B cell (primary cell): ENCODE results near the gene TMEM134. TPM values are rescaled to one million over a fixed set of nuclear protein-coding genes. Genes with fewer than 3 reads are reported as not detected.

ENCODE experiments used
- ATAC-seq: fragments of 200-7000 bp; cut with Tn5 transposase; one replicate; pipeline ENCODE4 v1.10.0; 2021; ENCODE audit warnings: low read depth, mild to moderate bottlenecking, moderate number of reproducible peaks, moderate library complexity
- CTCF ChIA-PET: fragments of 350-600 bp; sonication (Branson Sonifier 250); formaldehyde crosslinking; loops from one replicate; lab custom pipeline; 2021; ENCODE audit warnings: antibody characterized with exemption, inconsistent platforms; lab: Charles Lee
- POLR2A ChIA-PET: fragments of 350-600 bp; sonication (Branson Sonifier 250); formaldehyde crosslinking; loops from one replicate; lab custom pipeline; 2021; ENCODE audit warnings: antibody characterized with exemption; lab: Charles Lee
- DNase-seq: peaks from one replicate; pipeline ENCODE4 v3.0.0; 2013
- H2AFZ ChIP-seq: 2 replicates; pipeline ENCODE4 v1.6.1; 2012; ENCODE audit warnings: mild to moderate bottlenecking, low read depth, low read length; ENCODE audit not compliant: insufficient read depth, poor library complexity, severe bottlenecking
- H3K27ac ChIP-seq, 2 donors: 1 replicate in 1 of 2; 2 replicates in 1 of 2; pipeline ENCODE4 v1.5.1; 2012 to 2013; ENCODE audit warnings: low read length in 2 of 2, mild to moderate bottlenecking in 2 of 2, moderate library complexity in 1 of 2
- H3K27me3 ChIP-seq, 4 experiments: fragments of 200-600 bp in 1 of 4; sonication (generic) in 1 of 4; replicated peaks in 1 of 4; 1 replicate in 2 of 4; 2 replicates in 2 of 4; pipeline versions ENCODE4 v1.6.1 to v1.7.0; 2013 to 2016; ENCODE audit warnings: low read length in 3 of 4, mild to moderate bottlenecking in 2 of 4, mixed read lengths in 1 of 4, moderate library complexity in 1 of 4; ENCODE audit not compliant: insufficient read depth in 4 of 4, control insufficient read depth in 3 of 4; ENCODE audit errors: control extremely low read depth in 1 of 4
- H3K36me3 ChIP-seq, 2 experiments: replicated peaks in 1 of 2; 1 replicate in 1 of 2; 2 replicates in 1 of 2; pipeline versions ENCODE4 v1.6.1 to v1.7.1; 2013; ENCODE audit warnings: low read length in 1 of 2; ENCODE audit not compliant: insufficient read depth in 2 of 2, control insufficient read depth in 1 of 2; ENCODE audit errors: control extremely low read depth in 1 of 2, extremely low read depth in 1 of 2
- H3K4me1 ChIP-seq, 2 donors: fragments of 200-600 bp in 1 of 2; sonication (generic) in 1 of 2; 1 replicate in 1 of 2; 2 replicates in 1 of 2; pipeline versions ENCODE4 v1.5.1 to v1.6.1; 2013 to 2017; ENCODE audit warnings: low read length in 2 of 2; ENCODE audit not compliant: control insufficient read depth in 2 of 2, insufficient read depth in 2 of 2
- H3K4me2 ChIP-seq: replicated peaks from 2 replicates; pipeline ENCODE3; 2012; ENCODE audit warnings: mild to moderate bottlenecking, low read depth, low read length; ENCODE audit not compliant: poor library complexity, severe bottlenecking
- H3K4me3 ChIP-seq, 5 experiments: fragments of 200-600 bp in 1 of 5; sonication (generic) in 1 of 5; 1 replicate in 3 of 5; 2 replicates in 2 of 5; pipeline versions ENCODE4 v1.5.1 to v1.7.0; 2011 to 2016; ENCODE audit warnings: low read length in 4 of 5, mild to moderate bottlenecking in 4 of 5, low read depth in 2 of 5, control low read depth in 1 of 5, moderate library complexity in 1 of 5; ENCODE audit not compliant: insufficient read depth in 1 of 5; ENCODE audit errors: control extremely low read depth in 1 of 5, extremely low read depth in 1 of 5
- H3K79me2 ChIP-seq: fragments of 200-600 bp; sonication (generic); one replicate; pipeline ENCODE4 v1.6.0; 2016; ENCODE audit warnings: low read length; ENCODE audit not compliant: control insufficient read depth, insufficient read depth
- H3K9ac ChIP-seq: fragments of 200-600 bp; sonication (generic); 2 replicates; pipeline ENCODE4 v1.6.1; 2017; ENCODE audit warnings: mild to moderate bottlenecking, low read length, moderate library complexity
- H3K9me3 ChIP-seq, 3 donors: one replicate each; pipeline versions ENCODE4 v1.6.1 to v1.7.1; 2013; ENCODE audit warnings: low read length in 2 of 3; ENCODE audit not compliant: control insufficient read depth in 2 of 3, insufficient read depth in 1 of 3; ENCODE audit errors: control extremely low read depth in 1 of 3
- H4K20me1 ChIP-seq: 2 replicates; pipeline ENCODE4 v1.6.0; 2012; ENCODE audit warnings: mild to moderate bottlenecking, low read length; ENCODE audit not compliant: insufficient read depth, control insufficient read depth, poor library complexity, severe bottlenecking
- H3K27ac Mint-ChIP-seq: one replicate; pipeline ENCODE4 v1.8.0; 2021; ENCODE audit warnings: mixed read lengths
- H3K27me3 Mint-ChIP-seq: one replicate; pipeline ENCODE4 v1.8.0; 2021; ENCODE audit warnings: mixed read lengths
- H3K4me1 Mint-ChIP-seq: one replicate; pipeline ENCODE4 v1.8.0; 2021; ENCODE audit warnings: mixed read lengths
- H3K4me3 Mint-ChIP-seq: one replicate; pipeline ENCODE4 v1.8.0; 2021; ENCODE audit warnings: mixed read lengths
- H3K9me3 Mint-ChIP-seq: one replicate; pipeline ENCODE4 v1.8.0; 2022; ENCODE audit warnings: mixed read lengths; ENCODE audit not compliant: insufficient read depth
- EZH2 ChIP-seq: IDR thresholded peaks from 2 replicates; pipeline ENCODE4 v1.6.1; 2012; ENCODE audit warnings: borderline replicate concordance, low read depth, mild to moderate bottlenecking, moderate library complexity, low read length; ENCODE audit not compliant: insufficient read depth, poor library complexity, severe bottlenecking
- WGBS: methylation state at CpG from one replicate; pipeline ENCODE4 v1.1.5; 2013; ENCODE audit warnings: missing lambda C conversion rate; ENCODE audit not compliant: insufficient coverage; 5-methylcytosine and 5-hydroxymethylcytosine counted together
- intact Hi-C: fragments of 100-400 bp; cut with micrococcal nuclease; formaldehyde crosslinking; loops from one replicate; pipeline ENCODE4 v1.10.0; 2022
- polyA plus RNA-seq: library from polyadenylated mRNA; depleted of rRNA; stranded (reverse); fragments of >200 nt; gene quantifications from 2 replicates; pipeline ENCODE4 v1.2.3, GENCODE V29; 2012
- total RNA-seq, 2 donors: library from RNA; stranded (reverse); fragments of 120-200 nt in 1 of 2; gene quantifications; 1 replicate in 1 of 2; 2 replicates in 1 of 2; pipeline versions ENCODE4 v1.2.3 to v1.2.4, GENCODE V29; 2013 to 2022
- TF ChIP-seq, protein P1 (sequence below): fragments of 200-600 bp; IDR thresholded peaks from one replicate; pipeline ENCODE4 v1.8.0; 2022; ENCODE audit warnings: antibody characterized with exemption, mild to moderate bottlenecking

The TMEM134 gene
- total and polyA plus RNA-seq, 2 donors (not counting 1 experiment from before 2014, with no cell fraction given), result 167 to 197 TPM

- Mint-ChIP-seq H3K4me3 (no peak overlapping the region), H3K27me3 (no peaks in the 10 kb centered on the region), H3K9me3 (no peaks in the 10 kb centered on the region), H3K27ac (no peak overlapping the region), H3K4me1 (peaks cover 4% of the 10 kb centered on the region)
- no peak overlapping the region for H2AFZ ChIP-seq
- H3K27ac ChIP-seq, result no peak overlapping the region
- peaks cover 0 to 1% of the 10 kb centered on the region in 2 donors for H3K4me1 ChIP-seq
- WGBS, result 96% methylated on average over 19 of the region's 21 CpGs
- H3K27me3 ChIP-seq, result no peaks in the 10 kb centered on the region
- POLR2A ChIA-PET, result no interaction called here
- H4K20me1 ChIP-seq, result peaks cover 45% of the 10 kb centered on the region
- H3K9me3 ChIP-seq, result no peaks in the 10 kb centered on the region
- H3K79me2 ChIP-seq, result peaks cover 19% of the 10 kb centered on the region
- H3K4me3 ChIP-seq, result no peak overlapping the region
- intact Hi-C loops, result no loop called here
- no peak overlapping the region for H3K4me2 ChIP-seq
- peaks cover 0 to 83% of the 10 kb centered on the region in 2 experiments for H3K36me3 ChIP-seq
- ATAC-seq, result no peak
- DNase-seq, result no peak
- TF ChIP-seq, protein P1, sequence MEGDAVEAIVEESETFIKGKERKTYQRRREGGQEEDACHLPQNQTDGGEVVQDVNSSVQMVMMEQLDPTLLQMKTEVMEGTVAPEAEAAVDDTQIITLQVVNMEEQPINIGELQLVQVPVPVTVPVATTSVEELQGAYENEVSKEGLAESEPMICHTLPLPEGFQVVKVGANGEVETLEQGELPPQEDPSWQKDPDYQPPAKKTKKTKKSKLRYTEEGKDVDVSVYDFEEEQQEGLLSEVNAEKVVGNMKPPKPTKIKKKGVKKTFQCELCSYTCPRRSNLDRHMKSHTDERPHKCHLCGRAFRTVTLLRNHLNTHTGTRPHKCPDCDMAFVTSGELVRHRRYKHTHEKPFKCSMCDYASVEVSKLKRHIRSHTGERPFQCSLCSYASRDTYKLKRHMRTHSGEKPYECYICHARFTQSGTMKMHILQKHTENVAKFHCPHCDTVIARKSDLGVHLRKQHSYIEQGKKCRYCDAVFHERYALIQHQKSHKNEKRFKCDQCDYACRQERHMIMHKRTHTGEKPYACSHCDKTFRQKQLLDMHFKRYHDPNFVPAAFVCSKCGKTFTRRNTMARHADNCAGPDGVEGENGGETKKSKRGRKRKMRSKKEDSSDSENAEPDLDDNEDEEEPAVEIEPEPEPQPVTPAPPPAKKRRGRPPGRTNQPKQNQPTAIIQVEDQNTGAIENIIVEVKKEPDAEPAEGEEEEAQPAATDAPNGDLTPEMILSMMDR, result no peak
- no peak overlapping the region for H3K9ac ChIP-seq
- CTCF ChIA-PET, result no interaction called here
Observed at GRCh38 chr11:67497656-67498291, 28.7 kb upstream of the TMEM134 start.

DNA sequence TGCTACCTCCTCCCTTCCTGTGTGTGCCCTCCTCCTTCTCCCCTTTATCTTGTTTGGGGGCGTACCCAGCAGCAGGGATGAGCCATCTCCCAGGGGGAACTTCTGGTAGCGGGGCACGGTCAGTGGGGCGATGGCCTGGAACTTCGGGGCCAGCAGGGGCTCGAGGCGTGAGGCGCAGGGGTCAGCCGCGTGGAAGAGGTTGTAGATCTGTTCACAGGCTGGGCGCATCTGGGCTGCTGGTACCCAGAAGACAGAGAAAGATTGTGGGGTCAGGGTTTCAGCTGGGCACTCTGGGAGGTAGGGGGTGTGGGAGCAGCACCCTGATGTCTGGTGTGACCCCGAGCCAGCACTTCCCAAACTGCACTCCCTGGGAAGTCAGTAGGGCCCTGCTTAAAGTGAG is 27.1 kb upstream of the TMEM134 start:
- Histone ChIP-seq H3K4me3 (no peak overlapping the region), H3K4me2 (no peak overlapping the region), H3K79me2 (peaks cover 7% of the 10 kb centered on the region), H3K4me1 (no peaks in the 10 kb centered on the region), H4K20me1 (peaks cover 43% of the 10 kb centered on the region), H3K9me3 (no peaks in the 10 kb centered on the region), H3K27ac (no peak overlapping the region), H3K9ac (no peak overlapping the region), H3K27me3 (no peaks in the 10 kb centered on the region), H3K36me3 (peaks cover 0 to 86% of the 10 kb centered on the region in 2 experiments), H2AFZ (no peak overlapping the region)
- TF ChIP-seq, protein P1, result no peak
- no peak for TF ChIP-seq EZH2
- peaks cover 3% of the 10 kb centered on the region for H3K4me1 Mint-ChIP-seq
- no peaks in the 10 kb centered on the region for H3K9me3 Mint-ChIP-seq
- 94% methylated on average over 12 of the region's 12 CpGs for WGBS
- H3K4me3 Mint-ChIP-seq, result no peak overlapping the region
- intact Hi-C loops, result no loop called here
- no peak for ATAC-seq
- ChIA-PET POLR2A (no interaction called here), CTCF (no interaction called here)
- no peaks in the 10 kb centered on the region for H3K27me3 Mint-ChIP-seq
- no peak for DNase-seq
- H3K27ac Mint-ChIP-seq, result no peak overlapping the region
